ENCODE data around the gene ASMTL. TPM values are rescaled to one million over a fixed set of nuclear protein-coding genes. Genes with fewer than 3 reads are reported as not detected.

The ASMTL gene
- total RNA-seq, 1 donor from 2014 or later: 23.8 TPM

DNA sequence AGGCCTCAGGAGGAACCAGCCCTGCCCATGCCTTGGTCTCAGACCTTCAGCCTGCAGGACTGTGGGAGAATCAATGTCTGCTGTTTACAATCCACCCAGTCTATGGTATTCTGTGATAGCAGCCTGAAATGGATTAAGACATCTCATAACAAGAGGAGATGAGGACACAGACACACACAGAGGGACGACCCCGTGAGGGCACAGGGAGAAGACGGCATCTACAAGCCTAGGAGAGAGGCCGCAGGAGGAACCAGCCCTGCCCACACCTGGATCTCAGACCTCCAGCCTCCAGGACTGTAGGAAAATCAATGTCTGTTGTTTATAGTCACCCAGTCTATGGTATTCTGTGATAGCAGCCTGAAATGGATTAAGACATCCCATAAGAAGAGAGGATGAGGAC is 64.1 kb downstream of the ASMTL start:
- peaks cover 34% of the 10 kb centered on the region for H3K4me1 ChIP-seq
- no peak overlapping the region for H3K4me3 ChIP-seq
- no peak for ATAC-seq
- intact Hi-C loops (cut with DNase I): no loop called here
- no peaks in the 10 kb centered on the region for H3K9me3 ChIP-seq
- no peaks in the 10 kb centered on the region for H3K27me3 ChIP-seq
- H3K36me3 ChIP-seq: peaks cover 66% of the 10 kb centered on the region
- DNase-seq: peak; percentile 29
- TF ChIP-seq, protein P1, sequence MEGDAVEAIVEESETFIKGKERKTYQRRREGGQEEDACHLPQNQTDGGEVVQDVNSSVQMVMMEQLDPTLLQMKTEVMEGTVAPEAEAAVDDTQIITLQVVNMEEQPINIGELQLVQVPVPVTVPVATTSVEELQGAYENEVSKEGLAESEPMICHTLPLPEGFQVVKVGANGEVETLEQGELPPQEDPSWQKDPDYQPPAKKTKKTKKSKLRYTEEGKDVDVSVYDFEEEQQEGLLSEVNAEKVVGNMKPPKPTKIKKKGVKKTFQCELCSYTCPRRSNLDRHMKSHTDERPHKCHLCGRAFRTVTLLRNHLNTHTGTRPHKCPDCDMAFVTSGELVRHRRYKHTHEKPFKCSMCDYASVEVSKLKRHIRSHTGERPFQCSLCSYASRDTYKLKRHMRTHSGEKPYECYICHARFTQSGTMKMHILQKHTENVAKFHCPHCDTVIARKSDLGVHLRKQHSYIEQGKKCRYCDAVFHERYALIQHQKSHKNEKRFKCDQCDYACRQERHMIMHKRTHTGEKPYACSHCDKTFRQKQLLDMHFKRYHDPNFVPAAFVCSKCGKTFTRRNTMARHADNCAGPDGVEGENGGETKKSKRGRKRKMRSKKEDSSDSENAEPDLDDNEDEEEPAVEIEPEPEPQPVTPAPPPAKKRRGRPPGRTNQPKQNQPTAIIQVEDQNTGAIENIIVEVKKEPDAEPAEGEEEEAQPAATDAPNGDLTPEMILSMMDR (IDR thresholded peaks at IDR 0.05): no peak
- H3K27ac ChIP-seq: no peak overlapping the region

DNA sequence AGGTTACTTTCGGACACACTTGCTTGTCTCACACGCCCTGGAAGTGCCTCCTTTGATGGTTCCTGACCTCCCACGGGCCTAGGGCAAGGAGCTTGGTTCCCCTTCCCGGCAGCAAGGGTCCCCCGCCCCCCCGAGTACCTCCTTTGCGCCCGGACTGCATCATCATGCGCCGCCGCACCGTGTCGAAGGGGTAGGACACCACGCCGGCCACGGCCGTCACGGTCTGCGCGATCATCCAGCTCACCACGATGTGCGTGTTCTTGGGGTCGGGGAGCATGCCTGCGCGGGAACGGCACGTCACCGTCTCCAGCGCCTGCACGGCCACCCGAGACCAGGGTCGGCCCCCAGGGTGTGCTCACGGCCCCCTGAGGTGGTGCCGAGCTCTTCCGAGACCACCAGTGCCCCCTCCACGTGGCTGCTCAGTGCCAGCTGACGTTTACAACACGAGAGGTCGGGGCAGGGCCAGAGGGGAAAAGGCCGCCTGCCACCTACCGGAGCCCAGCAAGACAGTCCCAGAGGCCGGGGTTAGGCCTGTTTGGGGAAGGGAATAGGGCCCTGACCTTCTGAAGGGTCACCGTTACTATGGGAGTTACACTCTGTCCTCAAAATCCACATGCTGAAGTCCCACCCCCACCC is 65.5 kb downstream of the ASMTL start:
- TF ChIP-seq, protein P1 (IDR thresholded peaks at IDR 0.05): no peak
- no peak for ATAC-seq
- Histone ChIP-seq H3K4me3 (no peak overlapping the region), H3K27ac (no peak overlapping the region), H3K36me3 (peaks cover 71% of the 10 kb centered on the region), H3K4me1 (peaks cover 28% of the 10 kb centered on the region), H3K27me3 (no peaks in the 10 kb centered on the region), H3K9me3 (no peaks in the 10 kb centered on the region)
- intact Hi-C loops (cut with DNase I): no loop called here
- DNase-seq: peak; percentile 67

DNA sequence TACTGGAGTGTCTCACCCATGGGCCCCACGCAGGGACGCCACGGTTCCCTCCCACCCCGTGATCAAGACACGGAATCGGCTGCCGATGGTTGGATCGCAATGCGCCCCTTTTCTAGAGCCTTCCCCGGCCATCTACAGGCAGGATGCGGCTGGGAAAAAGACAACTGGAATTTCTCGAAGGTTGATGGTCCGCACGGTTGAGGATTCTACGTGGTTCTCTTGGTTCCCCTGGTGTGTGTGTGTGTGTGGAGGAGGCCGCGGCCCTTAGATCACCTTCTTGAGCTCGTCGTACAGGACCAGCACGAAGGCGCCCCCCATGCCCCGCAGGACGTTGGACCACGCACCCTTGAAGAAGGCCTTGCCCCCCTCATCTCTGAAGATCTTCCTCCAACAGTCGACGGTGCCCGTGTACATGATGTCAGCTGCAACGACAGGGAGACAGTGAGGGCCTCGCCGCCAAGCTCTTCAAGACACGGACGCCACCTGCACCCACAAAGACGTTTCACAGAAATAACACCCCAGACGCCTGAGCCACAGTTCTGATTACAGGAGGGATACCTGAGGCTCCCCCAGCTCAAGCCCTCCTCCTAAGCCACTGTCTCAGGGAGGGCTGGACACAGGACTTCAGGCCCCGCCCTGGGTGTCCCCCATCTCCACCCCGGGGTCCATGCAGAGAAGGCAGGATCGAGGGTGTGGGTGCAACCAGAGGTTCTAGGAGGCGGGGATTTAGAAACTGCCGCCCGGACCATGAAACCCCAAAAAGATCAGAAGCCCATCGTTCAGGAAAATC is 66.2 kb downstream of the ASMTL start:
- DNase-seq: peak; percentile 57
- peaks cover 71% of the 10 kb centered on the region for H3K36me3 ChIP-seq

DNA sequence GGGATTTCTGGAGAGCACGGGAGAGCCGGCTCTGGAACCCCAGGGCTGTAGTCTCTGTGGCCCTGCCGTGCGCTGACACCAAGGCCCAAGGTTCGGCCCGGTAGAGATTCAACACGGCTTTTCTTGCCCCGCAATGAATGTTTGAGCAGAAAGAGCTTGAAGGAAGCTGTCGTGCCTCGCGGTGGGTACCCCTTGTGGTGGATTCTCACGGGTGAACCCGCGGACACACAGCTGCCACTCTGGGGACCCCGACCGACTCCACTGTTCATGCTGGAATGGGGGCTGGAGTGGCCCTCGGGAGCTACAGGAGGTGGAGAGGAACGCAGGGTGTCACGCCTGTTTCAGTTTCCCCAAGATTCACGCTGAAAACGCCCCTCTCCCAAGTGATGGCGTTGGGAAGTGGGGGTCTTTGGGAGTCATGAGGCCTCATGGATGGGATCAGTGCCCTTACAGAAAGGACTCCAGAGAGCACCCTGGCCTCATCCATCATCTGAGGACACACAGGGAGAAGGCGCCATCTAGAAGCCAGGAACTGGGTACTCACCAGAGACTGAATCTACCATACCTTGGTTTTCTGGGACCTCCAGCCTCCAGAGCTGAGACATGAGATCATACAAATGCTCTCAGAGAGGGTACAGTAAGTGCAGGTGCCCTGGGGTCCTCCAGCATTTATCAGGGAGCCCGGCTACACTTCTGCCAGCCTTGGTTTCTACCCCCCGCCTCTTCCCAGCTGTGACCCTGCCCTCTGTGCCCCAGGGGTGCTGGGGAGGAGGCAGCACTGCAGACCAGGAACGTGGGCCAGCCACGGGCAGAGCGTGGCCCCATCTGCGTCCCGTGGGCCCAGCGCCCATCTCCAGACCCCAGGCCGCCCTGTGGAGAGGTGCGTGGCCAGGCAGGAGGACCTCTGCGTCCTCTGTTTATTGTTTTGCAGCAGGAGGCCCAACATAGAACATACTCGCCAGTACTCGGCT is 67.2 kb downstream of the ASMTL start:
- no peaks in the 10 kb centered on the region for H3K27me3 ChIP-seq
- ATAC-seq (peak; percentile 4), DNase-seq (peak; percentile 61)
- no peak overlapping the region for H3K27ac ChIP-seq
- TF ChIP-seq, protein P1 (IDR thresholded peaks at IDR 0.05): no peak
- H3K4me3 ChIP-seq: no peak overlapping the region
- no peaks in the 10 kb centered on the region for H3K9me3 ChIP-seq
- peaks cover 71% of the 10 kb centered on the region for H3K36me3 ChIP-seq
- H3K4me1 ChIP-seq: peaks cover 20% of the 10 kb centered on the region
- intact Hi-C loops (cut with DNase I): no loop called here

More for the DNA sequence above, 66.2 kb downstream of the ASMTL start:
- peaks cover 28% of the 10 kb centered on the region for H3K4me1 ChIP-seq
- no peaks in the 10 kb centered on the region for H3K27me3 ChIP-seq
- intact Hi-C loops (cut with DNase I): no loop called here
- no peak overlapping the region for H3K27ac ChIP-seq
- H3K4me3 ChIP-seq: no peak overlapping the region
- no peaks in the 10 kb centered on the region for H3K9me3 ChIP-seq
- TF ChIP-seq, protein P1 (IDR thresholded peaks at IDR 0.05): no peak
- no peak for ATAC-seq

DNA sequence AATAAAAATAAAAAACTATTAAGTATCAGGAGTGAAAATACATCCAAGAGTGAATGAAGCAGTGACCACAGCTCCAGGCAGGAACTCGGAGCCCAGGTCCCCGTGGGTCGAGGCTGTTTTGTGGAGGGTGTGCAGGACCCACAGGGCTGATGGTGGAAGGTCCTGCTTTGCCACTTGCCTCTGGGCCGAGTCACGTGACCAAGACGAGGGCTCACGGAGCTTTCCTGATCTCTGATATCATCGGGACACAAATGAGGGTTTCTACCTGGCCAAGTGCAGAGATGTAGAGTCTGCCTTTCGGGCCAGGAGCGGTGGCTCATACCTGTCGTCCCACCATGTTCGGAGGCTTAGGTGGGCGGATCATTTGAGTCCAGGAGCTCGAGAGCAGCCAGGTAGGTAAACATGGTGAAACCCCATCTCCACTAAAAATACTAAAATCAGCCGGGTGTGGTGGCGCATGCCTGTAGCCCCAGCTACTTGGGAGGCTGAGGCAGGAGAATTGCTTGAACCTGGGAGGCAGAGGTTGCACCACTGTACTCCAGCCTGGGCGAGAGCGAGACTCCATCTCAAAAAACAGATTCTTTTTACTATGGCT is 68.0 kb downstream of the ASMTL start:
- peaks cover 64% of the 10 kb centered on the region for H3K36me3 ChIP-seq
- intact Hi-C loops (cut with DNase I): no loop called here
- ATAC-seq: peak; percentile 2

More for the DNA sequence above, 68.0 kb downstream of the ASMTL start:
- peak; percentile 53 for DNase-seq
- Histone ChIP-seq H3K4me3 (no peak overlapping the region), H3K4me1 (peaks cover 14% of the 10 kb centered on the region), H3K27ac (no peak overlapping the region), H3K27me3 (no peaks in the 10 kb centered on the region), H3K9me3 (no peaks in the 10 kb centered on the region)
- TF ChIP-seq, protein P1 (IDR thresholded peaks at IDR 0.05): no peak

Data from upper lobe of right lung (tissue), 1 donor.